Measurements from ENCODE around the gene USP17L15.
"Not testable (repeated sequence)": the region's sequence is repeated elsewhere in the genome, so short reads cannot be mapped to it uniquely, and the experiment has no call there.

The USP17L15 gene

GRCh38 chr4:9234085-9234484 lies at the start of gene USP17L15:
Gene USP17L15, plus strand, starts transcription at chr4:9234385. Its CDS starts 0 bp downstream, at chr4:9234385.
- not testable (repeated sequence) for DNase-seq

- DNase-seq, result not testable (repeated sequence)
These were observed 23.8 kb upstream of the USP17L15 start, which contains the start of gene USP17L10 for GRCh38 chr4:9210357-9210756. Gene USP17L10, plus strand, starts transcription at chr4:9210657. Its CDS starts 0 bp downstream, at chr4:9210657.

- not testable (repeated sequence) for DNase-seq
These were observed 19.5 kb upstream of the USP17L15 start for GRCh38 chr4:9214701-9215100.

- DNase-seq, result not testable (repeated sequence)
These were observed 19.1 kb upstream of the USP17L15 start, which contains the start of gene USP17L11 for GRCh38 chr4:9215105-9215504. Gene USP17L11, plus strand, starts transcription at chr4:9215405. Its CDS starts 0 bp downstream, at chr4:9215405.

- DNase-seq, result not testable (repeated sequence)
These were observed 14.3 kb upstream of the USP17L15 start, which contains the start of gene USP17L12 for GRCh38 chr4:9219852-9220251. Gene USP17L12, plus strand, starts transcription at chr4:9220152. Its CDS starts 0 bp downstream, at chr4:9220152.

- DNase-seq, result not testable (repeated sequence)
These were observed 9.6 kb upstream of the USP17L15 start, which contains the start of gene USP17L13 for GRCh38 chr4:9224596-9224995. Gene USP17L13, plus strand, starts transcription at chr4:9224896. Its CDS starts 0 bp downstream, at chr4:9224896.

GRCh38 chr4:9230249-9230648 lies 3.9 kb upstream of the USP17L15 start:
- DNase-seq, result not testable (repeated sequence)

GRCh38 chr4:9238461-9238860 lies 4.3 kb downstream of the USP17L15 start:
- not testable (repeated sequence) for DNase-seq

GRCh38 chr4:9243579-9243978 lies 9.4 kb downstream of the USP17L15 start, which contains the start of gene USP17L17:
Gene USP17L17, plus strand, starts transcription at chr4:9243879. Its CDS starts 0 bp downstream, at chr4:9243879.
- DNase-seq, result not testable (repeated sequence)

- not testable (repeated sequence) for DNase-seq
These were observed 13.9 kb downstream of the USP17L15 start, which contains the start of gene USP17L18 for GRCh38 chr4:9247953-9248680. Gene USP17L18, plus strand, starts transcription at chr4:9248630. Its CDS starts 0 bp downstream, at chr4:9248630.

- DNase-seq, result not testable (repeated sequence)
These were observed 18.9 kb downstream of the USP17L15 start, which contains the start of gene USP17L19 for GRCh38 chr4:9253078-9253477. Gene USP17L19, plus strand, starts transcription at chr4:9253378. Its CDS starts 0 bp downstream, at chr4:9253378.

- not testable (repeated sequence) for DNase-seq
These were observed 23.6 kb downstream of the USP17L15 start, which contains the start of gene USP17L20 for GRCh38 chr4:9257824-9258223. Gene USP17L20, plus strand, starts transcription at chr4:9258124. Its CDS starts 0 bp downstream, at chr4:9258124.

- DNase-seq, result not testable (repeated sequence)
These were observed 28.4 kb downstream of the USP17L15 start, which contains the start of gene USP17L21 for GRCh38 chr4:9262572-9262971. Gene USP17L21, plus strand, starts transcription at chr4:9262872. Its CDS starts 0 bp downstream, at chr4:9262872.

- not testable (repeated sequence) for DNase-seq
These were observed 33.1 kb downstream of the USP17L15 start, which contains the start of gene USP17L22 for GRCh38 chr4:9267319-9267718. Gene USP17L22, plus strand, starts transcription at chr4:9267619. Its CDS starts 0 bp downstream, at chr4:9267619.

- not testable (repeated sequence) for DNase-seq
These were observed 37.5 kb downstream of the USP17L15 start for GRCh38 chr4:9271719-9272118.
